Loucy (cell line): ENCODE results near the gene GSG1L2.
"Not testable (repeated sequence)": the region's sequence is repeated elsewhere in the genome, so short reads cannot be mapped to it uniquely, and the experiment has no call there.

Source experiments
- H2AFZ ChIP-seq: fragments of 200-600 bp; sonication (generic); 2 replicates; pipeline ENCODE4 v1.6.0; 2016; ENCODE audit warnings: antibody characterized with exemption, mild to moderate bottlenecking, low read length, moderate library complexity
- H3F3A ChIP-seq: fragments of 200-600 bp; 2 replicates; pipeline ENCODE4 v1.6.0; 2016; ENCODE audit warnings: antibody characterized with exemption, low read depth, mild to moderate bottlenecking
- H3K27me3 ChIP-seq: fragments of 200-600 bp; sonication (generic); 2 replicates; pipeline ENCODE4 v1.6.1; 2014; ENCODE audit warnings: low read length, mild to moderate bottlenecking; ENCODE audit not compliant: insufficient read depth, poor library complexity, severe bottlenecking
- H3K36me3 ChIP-seq: fragments of 200-600 bp; sonication (generic); 2 replicates; pipeline ENCODE4 v1.6.1; 2016; ENCODE audit warnings: low read length; ENCODE audit not compliant: insufficient read depth
- H3K4me1 ChIP-seq: fragments of 200-600 bp; sonication (generic); 2 replicates; pipeline ENCODE4 v1.5.1; 2014; ENCODE audit warnings: low read length, mild to moderate bottlenecking; ENCODE audit not compliant: insufficient read depth, poor library complexity, severe bottlenecking
- H3K4me2 ChIP-seq: fragments of 200-600 bp; sonication (generic); 2 replicates; pipeline ENCODE4 v1.6.0; 2014; ENCODE audit warnings: antibody characterized with exemption, low read length, low read depth, mild to moderate bottlenecking; ENCODE audit not compliant: poor library complexity, severe bottlenecking
- H3K4me3 ChIP-seq: fragments of 200-600 bp; sonication (generic); 2 replicates; pipeline ENCODE4 v1.5.1; 2014; ENCODE audit warnings: low read length, mild to moderate bottlenecking, mixed read lengths; ENCODE audit not compliant: poor library complexity, severe bottlenecking
- H3K79me2 ChIP-seq: fragments of 200-600 bp; sonication (generic); 2 replicates; pipeline ENCODE4 v1.6.1; 2014; ENCODE audit warnings: low read length; ENCODE audit not compliant: insufficient read depth
- H3K9ac ChIP-seq: fragments of 200-600 bp; sonication (generic); 2 replicates; pipeline ENCODE4 v1.6.0; 2014; ENCODE audit warnings: mild to moderate bottlenecking, low read depth, low read length, moderate library complexity; ENCODE audit not compliant: poor library complexity, severe bottlenecking
- H3K9me2 ChIP-seq: fragments of 200-600 bp; sonication (generic); replicated peaks from 2 replicates; pipeline ENCODE4 v1.6.1; 2016; ENCODE audit warnings: low read depth, low read length, mixed read lengths
- H3K9me3 ChIP-seq: fragments of 200-600 bp; sonication (generic); 2 replicates; pipeline ENCODE4 v1.6.1; 2014; ENCODE audit warnings: mild to moderate bottlenecking, antibody characterized with exemption, low read length, low read depth; ENCODE audit not compliant: insufficient read depth
- H4K20me1 ChIP-seq: fragments of 200-600 bp; sonication (generic); 2 replicates; pipeline ENCODE4 v1.6.0; 2014; ENCODE audit warnings: antibody characterized with exemption, low read length, mild to moderate bottlenecking; ENCODE audit not compliant: insufficient read depth, poor library complexity, severe bottlenecking
- CTCF ChIP-seq: fragments of 200-600 bp; sonication (generic); conservative IDR thresholded peaks from 2 replicates; pipeline ENCODE4 v1.5.1; 2014; ENCODE audit warnings: mild to moderate bottlenecking, antibody characterized with exemption, low read length
- EZH2phosphoT487 ChIP-seq: fragments of 200-600 bp; IDR thresholded peaks from 2 replicates; pipeline ENCODE4 v1.6.1; 2018; ENCODE audit warnings: antibody characterized with exemption, mild to moderate bottlenecking, moderate library complexity, borderline replicate concordance

Gene GSG1L2

GRCh38 chr17:9790316-9790715 lies 31.6 kb downstream of the GSG1L2 start:
- Histone ChIP-seq H3K27me3 (no peaks in the 10 kb centered on the region), H3K9me3 (no peaks in the 10 kb centered on the region), H3K9me2 (no peaks in the 10 kb centered on the region), H3F3A (no peaks in the 10 kb centered on the region), H3K9ac (no peak overlapping the region), H3K4me2 (no peak overlapping the region), H2AFZ (no peak overlapping the region), H3K4me3 (no peak overlapping the region), H4K20me1 (no peaks in the 10 kb centered on the region), H3K4me1 (no peaks in the 10 kb centered on the region), H3K36me3 (no peaks in the 10 kb centered on the region), H3K79me2 (no peaks in the 10 kb centered on the region)
- TF ChIP-seq CTCF (no peak), EZH2phosphoT487 (no peak)

GRCh38 chr17:9788601-9789000 lies 33.3 kb downstream of the GSG1L2 start:
- H3K9me3 ChIP-seq, result no peaks in the 10 kb centered on the region
- no peaks in the 10 kb centered on the region for H3K79me2 ChIP-seq
- no peaks in the 10 kb centered on the region for H4K20me1 ChIP-seq

GRCh38 chr17:9784544-9784943 lies 37.3 kb downstream of the GSG1L2 start:
- no peaks in the 10 kb centered on the region for H3K27me3 ChIP-seq
- no peak overlapping the region for H3K4me3 ChIP-seq
- H3K36me3 ChIP-seq, result no peaks in the 10 kb centered on the region
- no peaks in the 10 kb centered on the region for H4K20me1 ChIP-seq
- H3K79me2 ChIP-seq, result no peaks in the 10 kb centered on the region
- H3K9me3 ChIP-seq, result no peaks in the 10 kb centered on the region
- no peaks in the 10 kb centered on the region for H3K4me1 ChIP-seq
- H3K4me2 ChIP-seq, result no peak overlapping the region
- no peak overlapping the region for H2AFZ ChIP-seq
- no peak overlapping the region for H3K9ac ChIP-seq
- no peaks in the 10 kb centered on the region for H3F3A ChIP-seq
- TF ChIP-seq CTCF (no peak), EZH2phosphoT487 (no peak)
- no peaks in the 10 kb centered on the region for H3K9me2 ChIP-seq

More at GRCh38 chr17:9788601-9789000, 33.3 kb downstream of the GSG1L2 start:
- H3K4me1 ChIP-seq, result no peaks in the 10 kb centered on the region
- no peaks in the 10 kb centered on the region for H3K27me3 ChIP-seq
- no peak overlapping the region for H3K4me2 ChIP-seq
- H3K4me3 ChIP-seq, result no peak overlapping the region
- H3K9me2 ChIP-seq, result no peaks in the 10 kb centered on the region
- no peak overlapping the region for H3K9ac ChIP-seq
- no peaks in the 10 kb centered on the region for H3K36me3 ChIP-seq
- TF ChIP-seq CTCF, result no peak
- no peak for TF ChIP-seq EZH2phosphoT487
- H3F3A ChIP-seq, result no peaks in the 10 kb centered on the region
- no peak overlapping the region for H2AFZ ChIP-seq

- not testable (repeated sequence) for H3K9me3 ChIP-seq, H3K4me2 ChIP-seq, H3K79me2 ChIP-seq, H2AFZ ChIP-seq, H3F3A ChIP-seq, H3K9me2 ChIP-seq, H3K4me1 ChIP-seq, H3K9ac ChIP-seq, H3K36me3 ChIP-seq, H3K27me3 ChIP-seq, H3K4me3 ChIP-seq, H4K20me1 ChIP-seq
Measured at GRCh38 chr17:9783465-9783864, 38.4 kb downstream of the GSG1L2 start.
